HCT116 (cell line): ENCODE data around the gene CCDC86. TPM values are rescaled to one million over a fixed set of nuclear protein-coding genes. Genes with fewer than 3 reads are reported as not detected.

Experiments used
- ATAC-seq: fragments of 200-7000 bp; cut with Tn5 transposase; 2 replicates; pipeline ENCODE4 v1.9.1; 2020; ENCODE audit warnings: mild to moderate bottlenecking, moderate library complexity
- BruUV-seq: library from RNA; stranded (reverse); fragments of 400-500 nt; replicated peaks from 2 replicates; lab custom pipeline; 2021; lab: Mats Ljungman, UMichigan
- CTCF ChIA-PET: fragments of 300-600 bp; sonication (Branson Sonifier 250); formaldehyde crosslinking; loops from one replicate; lab custom pipeline; 2021; ENCODE audit warnings: antibody characterized with exemption; lab: Charles Lee
- POLR2A ChIA-PET: fragments of 300-600, 350-600 bp; sonication (Branson Sonifier 250); formaldehyde crosslinking; loops from one replicate; lab custom pipeline; 2021; ENCODE audit warnings: antibody characterized with exemption; lab: Charles Lee
- RAD21 ChIA-PET, 2 experiments: fragments of 300-600 bp; sonication (Branson Sonifier 250); formaldehyde crosslinking; loops; one replicate each; lab custom pipeline; 2023; ENCODE audit warnings: low total read pairs in 2 of 2; ENCODE audit not compliant: uncharacterized antibody in 2 of 2, unreplicated experiment in 2 of 2, low non-redundant PET in 1 of 2; lab: Charles Lee
- DNase-seq: peaks from one replicate; pipeline ENCODE4 v3.0.0-alpha.2; 2010; ENCODE audit warnings: low read depth, low spot score
- H2AFZ ChIP-seq: fragments of 200-600 bp; shearing (Covaris generic), sonication (generic); 2 replicates; pipeline ENCODE4 v1.6.1; 2017; ENCODE audit warnings: low read depth, mixed run types, mixed read lengths, antibody characterized with exemption, low read length; ENCODE audit not compliant: poor library complexity, severe bottlenecking
- H3K27ac ChIP-seq: 2 replicates; pipeline ENCODE4 v1.5.1; 2012; ENCODE audit warnings: low read depth, low read length
- H3K27me3 ChIP-seq: fragments of 200-600 bp; sonication (generic); 2 replicates; pipeline ENCODE4 v1.6.1; 2016; ENCODE audit warnings: mixed run types, low read length, mixed read lengths; ENCODE audit not compliant: insufficient read depth
- H3K36me3 ChIP-seq, 2 experiments: fragments of 200-500 bp in 1 of 2; fragments of 200-600 bp in 1 of 2; sonication (Bioruptor generic) in 1 of 2; sonication (generic) in 1 of 2; 2 replicates each; pipeline versions ENCODE4 v1.5.1 to v1.6.1; 2014 to 2016; ENCODE audit warnings: low read length in 2 of 2, inconsistent platforms in 1 of 2, mixed read lengths in 1 of 2, mixed run types in 1 of 2; ENCODE audit not compliant: insufficient read depth in 2 of 2, control insufficient read depth in 1 of 2
- H3K4me1 ChIP-seq, 2 experiments: fragments of 200-600 bp in 1 of 2; sonication (generic) in 1 of 2; 2 replicates each; pipeline versions ENCODE4 v1.5.1 to v1.6.1; 2012 to 2017; ENCODE audit warnings: low read length in 2 of 2, inconsistent platforms in 1 of 2, mild to moderate bottlenecking in 1 of 2, mixed read lengths in 1 of 2, mixed run types in 1 of 2, moderate library complexity in 1 of 2; ENCODE audit not compliant: insufficient read depth in 2 of 2, control insufficient read depth in 1 of 2
- H3K4me2 ChIP-seq: fragments of 200-600 bp; sonication (generic); 2 replicates; pipeline ENCODE4 v1.6.1; 2017; ENCODE audit warnings: mixed run types, low read length, mixed read lengths
- H3K4me3 ChIP-seq, 2 experiments: fragments of 200-600 bp in 1 of 2; sonication (generic) in 1 of 2; replicated peaks in 1 of 2; 2 replicates each; pipeline ENCODE4 v1.5.1; 2011 to 2016; ENCODE audit warnings: low read length in 2 of 2, control low read depth in 1 of 2, low read depth in 1 of 2, mild to moderate bottlenecking in 1 of 2, mixed read lengths in 1 of 2, mixed run types in 1 of 2
- H3K79me2 ChIP-seq: fragments of 200-600 bp; sonication (generic); 2 replicates; pipeline ENCODE4 v1.6.1; 2017; ENCODE audit warnings: mild to moderate bottlenecking, mixed run types, low read length, moderate library complexity, mixed read lengths; ENCODE audit not compliant: insufficient read depth
- H3K9ac ChIP-seq: fragments of 200-600 bp; sonication (generic); 2 replicates; pipeline ENCODE4 v1.6.1; 2016; ENCODE audit warnings: low read length, mixed read lengths
- H3K9me2 ChIP-seq: fragments of 200-600 bp; sonication (generic), shearing (Covaris generic); 2 replicates; pipeline ENCODE4 v1.6.1; 2017; ENCODE audit warnings: mixed run types, mild to moderate bottlenecking, moderate library complexity; ENCODE audit not compliant: insufficient read depth
- H3K9me3 ChIP-seq, 2 experiments: fragments of 200-500 bp in 1 of 2; fragments of 200-600 bp in 1 of 2; sonication (Bioruptor generic) in 1 of 2; sonication (generic) in 1 of 2; 2 replicates each; pipeline ENCODE4 v1.6.1; 2014 to 2017; ENCODE audit warnings: low read length in 2 of 2, mixed read lengths in 2 of 2, inconsistent platforms in 1 of 2, low read depth in 1 of 2, mild to moderate bottlenecking in 1 of 2, mixed run types in 1 of 2, moderate library complexity in 1 of 2; ENCODE audit not compliant: control insufficient read depth in 1 of 2, insufficient read depth in 1 of 2
- H4K20me1 ChIP-seq: fragments of 200-600 bp; sonication (generic), shearing (Covaris generic); 2 replicates; pipeline ENCODE4 v1.6.1; 2017; ENCODE audit warnings: mixed run types, mild to moderate bottlenecking, moderate library complexity; ENCODE audit not compliant: insufficient read depth
- EZH2 ChIP-seq: fragments of 200-600 bp; sonication (generic); IDR thresholded peaks from 2 replicates; pipeline ENCODE4 v1.6.1; 2017; ENCODE audit warnings: antibody characterized with exemption, mixed run types
- POLR2AphosphoS5 ChIP-seq: IDR thresholded peaks from 2 replicates; pipeline ENCODE4 v1.6.1; 2011; ENCODE audit warnings: mild to moderate bottlenecking, low read depth, low read length, moderate library complexity
- RAD21 ChIP-seq: IDR thresholded peaks from 2 replicates; pipeline ENCODE4 v1.6.1; 2012; ENCODE audit warnings: low read depth, mild to moderate bottlenecking
- SIN3A ChIP-seq: IDR thresholded peaks from 2 replicates; pipeline ENCODE4 v1.6.1; 2012; ENCODE audit warnings: low read depth
- TCF7L2 ChIP-seq: IDR thresholded peaks from 2 replicates; pipeline ENCODE4 v1.7.0; 2011; ENCODE audit warnings: borderline replicate concordance, inconsistent platforms; ENCODE audit not compliant: insufficient read depth, insufficient read length; ENCODE audit errors: extremely low read depth
- YY1 ChIP-seq: IDR thresholded peaks from 2 replicates; pipeline ENCODE4 v1.6.1; 2011; ENCODE audit warnings: low read length, low read depth, moderate library complexity, mild to moderate bottlenecking; ENCODE audit not compliant: insufficient replicate concordance; ENCODE audit errors: extremely low read depth
- ZBTB33 ChIP-seq: IDR thresholded peaks from 2 replicates; pipeline ENCODE4 v1.6.1; 2011; ENCODE audit warnings: mild to moderate bottlenecking, low read length, moderate library complexity; ENCODE audit not compliant: insufficient replicate concordance; ENCODE audit errors: extremely low read depth
- intact Hi-C: fragments of 100-400 bp; cut with micrococcal nuclease; formaldehyde crosslinking; loops from 2 replicates; pipeline ENCODE4 v1.10.0; 2022
- total RNA-seq: library from RNA; stranded (reverse); gene quantifications from one replicate; pipeline ENCODE4 v1.2.1, GENCODE V29; 2021; ENCODE audit not compliant: unreplicated experiment

The CCDC86 gene
- total RNA-seq, 1 experiment from 2014 or later: 69.6 TPM

GRCh38 chr11:60870733-60871377 is 28.9 kb downstream of the CCDC86 start:
- ChIA-PET CTCF (interaction anchor here (1.0 kb wide), 1 partner anchor 16 kb away, joined by 3 read pairs; no protein-coding TSS in a partner anchor), RAD21 (no interaction called here), POLR2A (no interaction called here)
- Histone ChIP-seq H2AFZ (no peak overlapping the region), H3K4me3 (no peak overlapping the region), H3K4me1 (peaks cover 0 to 4% of the 10 kb centered on the region in 2 experiments; a peak in 2 of 4 replicates), H3K9me3 (no peaks in the 10 kb centered on the region), H3K79me2 (no peaks in the 10 kb centered on the region), H3K9ac (no peak overlapping the region), H3K27ac (no peak overlapping the region), H3K27me3 (no peaks in the 10 kb centered on the region), H4K20me1 (no peaks in the 10 kb centered on the region), H3K9me2 (no peaks in the 10 kb centered on the region), H3K4me2 (no peak overlapping the region), H3K36me3 (no peaks in the 10 kb centered on the region)
- BruUV-seq: no TSS peak
- DNase-seq (no peak), ATAC-seq (no peak)
- intact Hi-C loops: no loop called here
- TF ChIP-seq POLR2AphosphoS5 (no peak), ZBTB33 (no peak), EZH2 (no peak), YY1 (no peak), RAD21 (no peak), TCF7L2 (no peak), SIN3A (no peak)
